ENCODE results near the gene KPNA2.

KPNA2 gene

GRCh38 chr17:68095205-68095811 is 59.8 kb downstream of the KPNA2 start:
- DNase-seq (ENCODE audit: extremely low read depth, low read depth) = no peak
- no peak for TF ChIP-seq CTCF (IDR thresholded peaks at IDR 0.05; ENCODE audit: low read depth, low read length)

GRCh38 chr17:68096111-68096510 is 60.6 kb downstream of the KPNA2 start:
- no peak for DNase-seq (ENCODE audit: extremely low read depth, low read depth)
- TF ChIP-seq CTCF (IDR thresholded peaks at IDR 0.05; ENCODE audit: low read depth, low read length) = no peak

All from AG09319 (cell line).